Aortic smooth muscle cell (primary cell): Measurements from ENCODE around the gene SHISA4. TPM values are rescaled to one million over a fixed set of nuclear protein-coding genes. Genes with fewer than 3 reads are reported as not detected.

ENCODE experiments used
- total RNA-seq: library from RNA; depleted of rRNA; stranded (reverse); fragments of >200 nt; gene quantifications from 2 replicates; pipeline ENCODE4 v1.2.3, GENCODE V29; 2014

Gene SHISA4
- 13.9 and 19.8 TPM in 2 replicates for total RNA-seq

DNA sequence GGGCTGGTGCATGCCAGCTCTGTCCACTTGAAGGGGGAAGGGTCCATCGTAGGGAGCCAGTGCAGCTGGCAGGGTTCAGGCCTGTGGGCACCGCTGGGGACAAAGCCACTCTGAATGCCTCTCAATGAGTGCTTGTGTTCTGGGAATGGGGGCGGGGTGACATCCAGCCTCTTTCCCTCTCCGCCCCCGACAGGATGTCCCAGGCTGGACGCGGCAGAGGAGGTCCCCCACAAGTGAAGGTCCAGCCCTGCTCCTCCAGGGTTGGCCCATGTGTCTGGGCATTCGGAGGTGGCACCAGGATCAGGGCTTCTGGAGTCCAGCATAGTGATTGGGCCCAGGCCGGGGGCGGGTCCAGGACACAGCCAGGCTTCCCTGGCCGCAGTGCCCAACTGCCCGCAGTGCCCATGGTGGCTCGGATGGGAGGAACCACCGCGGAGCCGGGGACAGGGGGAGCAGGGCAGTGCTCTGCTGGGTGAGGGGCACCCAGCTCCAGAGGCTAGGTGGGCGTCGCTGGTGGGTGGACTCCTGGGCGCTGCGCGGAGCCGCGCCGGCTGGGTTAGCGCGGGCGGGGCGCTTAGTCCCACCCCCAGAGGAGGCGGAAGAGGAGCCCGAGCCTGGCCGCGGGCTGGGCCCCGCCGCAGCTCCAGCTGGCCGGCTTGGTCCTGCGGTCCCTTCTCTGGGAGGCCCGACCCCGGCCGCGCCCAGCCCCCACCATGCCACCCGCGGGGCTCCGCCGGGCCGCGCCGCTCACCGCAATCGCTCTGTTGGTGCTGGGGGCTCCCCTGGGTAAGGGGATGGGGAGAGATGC, at the start of gene SHISA4:
SHISA4 (plus strand) TSS at position 617 of the 808 bp plus-strand sequence; CDS start at position 714, 97 bp downstream.

Other genes starting within 250 kb of the SHISA4 start
- 21.1 and 24.3 TPM in 2 replicates for gene IPO9, start 59.7 kb upstream of the SHISA4 start, total RNA-seq
- 25.8 and 61.5 TPM in 2 replicates for gene LMOD1, start 57.6 kb downstream of the SHISA4 start, total RNA-seq
- gene TIMM17A, start 66.6 kb downstream of the SHISA4 start, total RNA-seq = 76.7 and 79.5 TPM in 2 replicates
- gene RNPEP, start 93.8 kb downstream of the SHISA4 start, total RNA-seq = 45.4 and 56.0 TPM in 2 replicates
- gene ELF3, start 121.7 kb downstream of the SHISA4 start, total RNA-seq = under 0.01 and 0.12 TPM in 2 replicates
- gene GPR37L1, start 234.0 kb downstream of the SHISA4 start, total RNA-seq = not detected in 2 replicates